ENCODE data around the gene CLCN5. TPM values are rescaled to one million over a fixed set of nuclear protein-coding genes. Genes with fewer than 3 reads are reported as not detected.

The CLCN5 gene
- total and polyA plus RNA-seq, 2 of the 13 experiments (the other 11 are each of a cell fraction or from before 2014, with no cell fraction given) = 7.8 to 27.3 TPM

DNA sequence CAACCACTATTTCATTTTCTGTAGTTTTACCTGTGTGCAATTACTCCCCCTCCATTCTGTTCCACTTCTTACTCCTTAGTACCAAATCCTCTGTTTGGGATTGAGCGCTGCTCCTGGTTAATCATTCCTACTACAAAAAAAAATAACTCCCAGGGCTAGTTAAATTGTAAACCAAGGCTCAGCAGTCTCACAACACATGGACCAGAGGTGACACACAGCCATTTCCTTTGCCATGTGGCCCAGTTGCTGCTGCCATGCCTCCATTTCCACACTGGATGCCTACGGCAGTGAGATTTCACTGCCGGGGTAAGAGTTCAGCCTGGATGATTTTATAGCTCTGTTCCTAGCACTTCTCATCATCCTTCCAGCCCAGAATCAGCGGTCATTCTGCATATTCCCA is 171.2 kb downstream of the CLCN5 start (continued):
- TF ChIP-seq, protein P1, sequence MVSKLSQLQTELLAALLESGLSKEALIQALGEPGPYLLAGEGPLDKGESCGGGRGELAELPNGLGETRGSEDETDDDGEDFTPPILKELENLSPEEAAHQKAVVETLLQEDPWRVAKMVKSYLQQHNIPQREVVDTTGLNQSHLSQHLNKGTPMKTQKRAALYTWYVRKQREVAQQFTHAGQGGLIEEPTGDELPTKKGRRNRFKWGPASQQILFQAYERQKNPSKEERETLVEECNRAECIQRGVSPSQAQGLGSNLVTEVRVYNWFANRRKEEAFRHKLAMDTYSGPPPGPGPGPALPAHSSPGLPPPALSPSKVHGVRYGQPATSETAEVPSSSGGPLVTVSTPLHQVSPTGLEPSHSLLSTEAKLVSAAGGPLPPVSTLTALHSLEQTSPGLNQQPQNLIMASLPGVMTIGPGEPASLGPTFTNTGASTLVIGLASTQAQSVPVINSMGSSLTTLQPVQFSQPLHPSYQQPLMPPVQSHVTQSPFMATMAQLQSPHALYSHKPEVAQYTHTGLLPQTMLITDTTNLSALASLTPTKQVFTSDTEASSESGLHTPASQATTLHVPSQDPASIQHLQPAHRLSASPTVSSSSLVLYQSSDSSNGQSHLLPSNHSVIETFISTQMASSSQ (IDR thresholded peaks at IDR 0.05; ENCODE audit: low read depth) = peak; percentile 90
- TF ChIP-seq, protein P1 (CRISPR knock-in tag; IDR thresholded peaks at IDR 0.05; ENCODE audit: borderline replicate concordance) = peak; percentile 90
- TF ChIP-seq MED1 (CRISPR knock-in tag; IDR thresholded peaks at IDR 0.05) (no peak), ZNF510 (CRISPR knock-in tag; IDR thresholded peaks at IDR 0.05; ENCODE audit: low read depth) (no peak), POGZ (CRISPR knock-in tag; IDR thresholded peaks at IDR 0.05) (peak; percentile 43; the same call in 1 of the 2 replicates), ZNF652 (CRISPR knock-in tag; IDR thresholded peaks at IDR 0.05; ENCODE audit: borderline replicate concordance, low read depth) (no peak), SP2 (CRISPR knock-in tag; IDR thresholded peaks at IDR 0.05) (no peak), SOX5 (CRISPR knock-in tag; IDR thresholded peaks at IDR 0.05; ENCODE audit: borderline replicate concordance) (0 out of 2 replicates have a peak, but pooled peaks have one; percentile 11), ZNF432 (CRISPR knock-in tag; IDR thresholded peaks at IDR 0.05; ENCODE audit: borderline replicate concordance) (no peak)
- TF ChIP-seq, protein P2, sequence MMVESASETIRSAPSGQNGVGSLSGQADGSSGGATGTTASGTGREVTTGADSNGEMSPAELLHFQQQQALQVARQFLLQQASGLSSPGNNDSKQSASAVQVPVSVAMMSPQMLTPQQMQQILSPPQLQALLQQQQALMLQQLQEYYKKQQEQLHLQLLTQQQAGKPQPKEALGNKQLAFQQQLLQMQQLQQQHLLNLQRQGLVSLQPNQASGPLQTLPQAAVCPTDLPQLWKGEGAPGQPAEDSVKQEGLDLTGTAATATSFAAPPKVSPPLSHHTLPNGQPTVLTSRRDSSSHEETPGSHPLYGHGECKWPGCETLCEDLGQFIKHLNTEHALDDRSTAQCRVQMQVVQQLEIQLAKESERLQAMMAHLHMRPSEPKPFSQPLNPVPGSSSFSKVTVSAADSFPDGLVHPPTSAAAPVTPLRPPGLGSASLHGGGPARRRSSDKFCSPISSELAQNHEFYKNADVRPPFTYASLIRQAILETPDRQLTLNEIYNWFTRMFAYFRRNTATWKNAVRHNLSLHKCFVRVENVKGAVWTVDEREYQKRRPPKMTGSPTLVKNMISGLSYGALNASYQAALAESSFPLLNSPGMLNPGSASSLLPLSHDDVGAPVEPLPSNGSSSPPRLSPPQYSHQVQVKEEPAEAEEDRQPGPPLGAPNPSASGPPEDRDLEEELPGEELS (CRISPR knock-in tag; IDR thresholded peaks at IDR 0.05) = no peak
- TF ChIP-seq, protein P3, sequence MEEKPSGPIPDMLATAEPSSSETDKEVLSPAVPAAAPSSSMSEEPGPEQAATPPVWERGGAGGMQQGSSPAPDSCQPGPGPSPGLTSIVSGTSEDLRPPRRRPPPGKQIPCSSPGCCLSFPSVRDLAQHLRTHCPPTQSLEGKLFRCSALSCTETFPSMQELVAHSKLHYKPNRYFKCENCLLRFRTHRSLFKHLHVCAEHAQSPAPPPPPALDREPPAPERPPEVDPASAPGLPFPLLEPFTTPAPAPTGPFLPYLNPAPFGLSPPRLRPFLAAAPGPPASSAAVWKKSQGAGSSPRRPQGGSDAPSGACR (CRISPR knock-in tag; IDR thresholded peaks at IDR 0.05) = no peak
- TF ChIP-seq, protein P4, sequence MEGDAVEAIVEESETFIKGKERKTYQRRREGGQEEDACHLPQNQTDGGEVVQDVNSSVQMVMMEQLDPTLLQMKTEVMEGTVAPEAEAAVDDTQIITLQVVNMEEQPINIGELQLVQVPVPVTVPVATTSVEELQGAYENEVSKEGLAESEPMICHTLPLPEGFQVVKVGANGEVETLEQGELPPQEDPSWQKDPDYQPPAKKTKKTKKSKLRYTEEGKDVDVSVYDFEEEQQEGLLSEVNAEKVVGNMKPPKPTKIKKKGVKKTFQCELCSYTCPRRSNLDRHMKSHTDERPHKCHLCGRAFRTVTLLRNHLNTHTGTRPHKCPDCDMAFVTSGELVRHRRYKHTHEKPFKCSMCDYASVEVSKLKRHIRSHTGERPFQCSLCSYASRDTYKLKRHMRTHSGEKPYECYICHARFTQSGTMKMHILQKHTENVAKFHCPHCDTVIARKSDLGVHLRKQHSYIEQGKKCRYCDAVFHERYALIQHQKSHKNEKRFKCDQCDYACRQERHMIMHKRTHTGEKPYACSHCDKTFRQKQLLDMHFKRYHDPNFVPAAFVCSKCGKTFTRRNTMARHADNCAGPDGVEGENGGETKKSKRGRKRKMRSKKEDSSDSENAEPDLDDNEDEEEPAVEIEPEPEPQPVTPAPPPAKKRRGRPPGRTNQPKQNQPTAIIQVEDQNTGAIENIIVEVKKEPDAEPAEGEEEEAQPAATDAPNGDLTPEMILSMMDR (CRISPR knock-in tag; IDR thresholded peaks at IDR 0.05) = no peak
- TF ChIP-seq, protein P5, sequence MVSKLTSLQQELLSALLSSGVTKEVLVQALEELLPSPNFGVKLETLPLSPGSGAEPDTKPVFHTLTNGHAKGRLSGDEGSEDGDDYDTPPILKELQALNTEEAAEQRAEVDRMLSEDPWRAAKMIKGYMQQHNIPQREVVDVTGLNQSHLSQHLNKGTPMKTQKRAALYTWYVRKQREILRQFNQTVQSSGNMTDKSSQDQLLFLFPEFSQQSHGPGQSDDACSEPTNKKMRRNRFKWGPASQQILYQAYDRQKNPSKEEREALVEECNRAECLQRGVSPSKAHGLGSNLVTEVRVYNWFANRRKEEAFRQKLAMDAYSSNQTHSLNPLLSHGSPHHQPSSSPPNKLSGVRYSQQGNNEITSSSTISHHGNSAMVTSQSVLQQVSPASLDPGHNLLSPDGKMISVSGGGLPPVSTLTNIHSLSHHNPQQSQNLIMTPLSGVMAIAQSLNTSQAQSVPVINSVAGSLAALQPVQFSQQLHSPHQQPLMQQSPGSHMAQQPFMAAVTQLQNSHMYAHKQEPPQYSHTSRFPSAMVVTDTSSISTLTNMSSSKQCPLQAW (CRISPR knock-in tag; IDR thresholded peaks at IDR 0.05) = peak; percentile 84
- TF ChIP-seq, protein P6, sequence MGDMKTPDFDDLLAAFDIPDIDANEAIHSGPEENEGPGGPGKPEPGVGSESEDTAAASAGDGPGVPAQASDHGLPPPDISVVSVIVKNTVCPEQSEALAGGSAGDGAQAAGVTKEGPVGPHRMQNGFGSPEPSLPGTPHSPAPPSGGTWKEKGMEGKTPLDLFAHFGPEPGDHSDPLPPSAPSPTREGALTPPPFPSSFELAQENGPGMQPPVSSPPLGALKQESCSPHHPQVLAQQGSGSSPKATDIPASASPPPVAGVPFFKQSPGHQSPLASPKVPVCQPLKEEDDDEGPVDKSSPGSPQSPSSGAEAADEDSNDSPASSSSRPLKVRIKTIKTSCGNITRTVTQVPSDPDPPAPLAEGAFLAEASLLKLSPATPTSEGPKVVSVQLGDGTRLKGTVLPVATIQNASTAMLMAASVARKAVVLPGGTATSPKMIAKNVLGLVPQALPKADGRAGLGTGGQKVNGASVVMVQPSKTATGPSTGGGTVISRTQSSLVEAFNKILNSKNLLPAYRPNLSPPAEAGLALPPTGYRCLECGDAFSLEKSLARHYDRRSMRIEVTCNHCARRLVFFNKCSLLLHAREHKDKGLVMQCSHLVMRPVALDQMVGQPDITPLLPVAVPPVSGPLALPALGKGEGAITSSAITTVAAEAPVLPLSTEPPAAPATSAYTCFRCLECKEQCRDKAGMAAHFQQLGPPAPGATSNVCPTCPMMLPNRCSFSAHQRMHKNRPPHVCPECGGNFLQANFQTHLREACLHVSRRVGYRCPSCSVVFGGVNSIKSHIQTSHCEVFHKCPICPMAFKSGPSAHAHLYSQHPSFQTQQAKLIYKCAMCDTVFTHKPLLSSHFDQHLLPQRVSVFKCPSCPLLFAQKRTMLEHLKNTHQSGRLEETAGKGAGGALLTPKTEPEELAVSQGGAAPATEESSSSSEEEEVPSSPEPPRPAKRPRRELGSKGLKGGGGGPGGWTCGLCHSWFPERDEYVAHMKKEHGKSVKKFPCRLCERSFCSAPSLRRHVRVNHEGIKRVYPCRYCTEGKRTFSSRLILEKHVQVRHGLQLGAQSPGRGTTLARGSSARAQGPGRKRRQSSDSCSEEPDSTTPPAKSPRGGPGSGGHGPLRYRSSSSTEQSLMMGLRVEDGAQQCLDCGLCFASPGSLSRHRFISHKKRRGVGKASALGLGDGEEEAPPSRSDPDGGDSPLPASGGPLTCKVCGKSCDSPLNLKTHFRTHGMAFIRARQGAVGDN (CRISPR knock-in tag; IDR thresholded peaks at IDR 0.05) = peak; percentile 23; the same call in 1 of the 2 replicates
